ENCODE measurements around the gene EIF4E.

Gene EIF4E

DNA sequence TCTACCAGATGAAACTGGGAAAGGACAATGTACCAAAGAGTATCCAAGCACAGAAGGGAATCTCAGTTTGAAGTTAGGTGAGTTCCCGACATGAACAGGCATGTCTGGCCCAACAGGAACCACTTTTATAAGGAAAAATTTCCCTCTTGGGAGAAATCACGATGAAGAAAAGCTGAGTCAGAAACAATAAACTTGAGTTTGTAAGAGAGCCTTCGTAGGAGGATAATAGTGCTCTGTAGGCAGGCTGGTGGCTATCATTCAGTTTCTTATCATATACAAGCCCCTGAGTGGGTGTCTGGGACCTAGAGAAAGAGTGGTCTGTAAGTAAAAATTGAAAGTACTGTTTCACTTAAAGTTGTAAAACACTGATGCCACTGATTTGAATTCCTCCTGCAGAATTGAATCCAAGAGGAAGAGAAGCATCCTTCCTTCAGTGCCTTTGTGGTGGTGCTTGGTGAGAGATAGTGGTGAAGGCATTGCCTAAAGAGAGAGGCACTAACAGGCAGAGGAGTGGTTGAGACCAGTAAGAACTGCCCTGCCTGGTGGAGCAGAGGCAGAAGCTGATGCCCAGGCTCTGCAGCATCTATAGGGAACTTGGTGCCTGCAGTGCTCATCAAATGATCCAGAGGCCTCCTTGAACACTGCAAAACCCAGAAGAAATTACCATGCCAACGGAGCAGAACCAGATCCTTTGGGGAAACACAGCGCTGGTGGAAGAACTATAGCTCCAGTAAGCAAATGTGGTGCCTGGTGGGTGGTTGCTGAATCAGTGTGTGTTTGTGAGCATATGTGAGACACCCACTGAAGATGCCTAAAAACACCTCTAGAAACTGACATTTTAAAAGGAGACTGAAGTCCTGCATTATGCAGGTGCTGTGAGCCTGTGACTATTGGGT is 34.9 kb upstream of the EIF4E start:
- no peak overlapping the region for H3K27ac ChIP-seq
- no peak for TF ChIP-seq ZFX (IDR thresholded peaks at IDR 0.05; ENCODE audit: borderline replicate concordance)
- TF ChIP-seq, protein P1, sequence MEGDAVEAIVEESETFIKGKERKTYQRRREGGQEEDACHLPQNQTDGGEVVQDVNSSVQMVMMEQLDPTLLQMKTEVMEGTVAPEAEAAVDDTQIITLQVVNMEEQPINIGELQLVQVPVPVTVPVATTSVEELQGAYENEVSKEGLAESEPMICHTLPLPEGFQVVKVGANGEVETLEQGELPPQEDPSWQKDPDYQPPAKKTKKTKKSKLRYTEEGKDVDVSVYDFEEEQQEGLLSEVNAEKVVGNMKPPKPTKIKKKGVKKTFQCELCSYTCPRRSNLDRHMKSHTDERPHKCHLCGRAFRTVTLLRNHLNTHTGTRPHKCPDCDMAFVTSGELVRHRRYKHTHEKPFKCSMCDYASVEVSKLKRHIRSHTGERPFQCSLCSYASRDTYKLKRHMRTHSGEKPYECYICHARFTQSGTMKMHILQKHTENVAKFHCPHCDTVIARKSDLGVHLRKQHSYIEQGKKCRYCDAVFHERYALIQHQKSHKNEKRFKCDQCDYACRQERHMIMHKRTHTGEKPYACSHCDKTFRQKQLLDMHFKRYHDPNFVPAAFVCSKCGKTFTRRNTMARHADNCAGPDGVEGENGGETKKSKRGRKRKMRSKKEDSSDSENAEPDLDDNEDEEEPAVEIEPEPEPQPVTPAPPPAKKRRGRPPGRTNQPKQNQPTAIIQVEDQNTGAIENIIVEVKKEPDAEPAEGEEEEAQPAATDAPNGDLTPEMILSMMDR (IDR thresholded peaks at IDR 0.05), result no peak

DNA sequence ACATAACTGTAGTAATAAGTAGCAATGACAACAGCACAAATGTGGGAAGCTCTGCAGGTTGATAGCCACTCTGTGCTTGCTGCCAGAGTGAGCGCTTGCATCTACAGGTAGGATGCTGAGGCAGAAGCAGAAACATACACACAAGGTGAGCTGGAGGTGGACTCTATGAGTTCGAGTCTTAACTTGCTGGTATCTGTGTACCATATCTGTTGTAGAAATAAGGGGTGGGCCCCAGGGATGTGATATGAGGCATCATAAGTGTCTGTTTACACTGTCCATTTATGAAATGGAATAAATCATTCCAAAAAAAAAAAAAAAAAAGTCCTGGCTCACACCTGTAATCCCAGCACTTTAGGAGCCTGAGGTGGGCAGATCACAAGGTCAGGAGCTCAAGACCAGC is 32.8 kb upstream of the EIF4E start:
- no peak overlapping the region for H3K27ac ChIP-seq
- TF ChIP-seq, protein P1 (IDR thresholded peaks at IDR 0.05), result no peak
- TF ChIP-seq ZFX (IDR thresholded peaks at IDR 0.05; ENCODE audit: borderline replicate concordance), result no peak

DNA sequence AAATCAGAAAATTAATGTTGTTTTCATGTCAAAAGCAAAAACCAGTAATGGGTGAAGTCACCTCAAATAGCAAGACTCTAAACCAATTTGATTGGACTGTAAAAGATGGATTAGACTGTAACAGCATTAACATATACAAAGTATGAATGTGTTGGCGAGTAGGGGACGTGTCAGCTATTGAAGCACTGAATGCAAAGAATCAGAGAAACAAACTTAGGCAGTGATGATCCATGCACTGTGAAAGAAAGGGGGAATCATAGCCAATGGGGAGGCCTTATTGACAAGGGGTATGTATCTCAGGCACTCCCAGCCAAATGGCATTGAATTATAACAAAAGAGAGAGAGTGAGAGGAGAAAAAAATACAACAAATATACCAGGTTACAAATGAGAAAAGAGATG is 30.5 kb upstream of the EIF4E start:
- H3K27ac ChIP-seq, result no peak overlapping the region
- TF ChIP-seq ZFX (IDR thresholded peaks at IDR 0.05; ENCODE audit: borderline replicate concordance), result no peak
- TF ChIP-seq, protein P1 (IDR thresholded peaks at IDR 0.05), result no peak

DNA sequence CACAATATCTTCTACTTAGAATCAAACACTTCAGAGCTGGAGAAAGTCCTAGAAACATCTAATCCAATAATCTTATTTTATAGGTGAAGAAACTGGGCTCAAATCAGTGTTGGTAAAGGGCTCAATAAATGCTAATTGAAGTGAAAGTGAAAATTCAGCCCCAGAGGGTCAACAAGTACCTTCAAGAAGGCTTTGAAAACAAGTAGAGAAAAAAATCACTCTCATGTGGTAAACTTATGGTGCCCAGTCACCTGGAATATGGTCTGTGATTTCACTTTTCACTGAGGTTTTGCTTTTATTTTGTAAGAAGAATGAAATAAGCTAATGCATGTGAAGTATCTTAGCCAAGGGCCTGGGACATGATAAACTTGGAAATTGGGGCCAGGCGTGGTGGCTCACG is 29.1 kb upstream of the EIF4E start:
- H3K27ac ChIP-seq, result no peak overlapping the region
- TF ChIP-seq, protein P1 (IDR thresholded peaks at IDR 0.05), result no peak
- no peak for TF ChIP-seq ZFX (IDR thresholded peaks at IDR 0.05; ENCODE audit: borderline replicate concordance)

DNA sequence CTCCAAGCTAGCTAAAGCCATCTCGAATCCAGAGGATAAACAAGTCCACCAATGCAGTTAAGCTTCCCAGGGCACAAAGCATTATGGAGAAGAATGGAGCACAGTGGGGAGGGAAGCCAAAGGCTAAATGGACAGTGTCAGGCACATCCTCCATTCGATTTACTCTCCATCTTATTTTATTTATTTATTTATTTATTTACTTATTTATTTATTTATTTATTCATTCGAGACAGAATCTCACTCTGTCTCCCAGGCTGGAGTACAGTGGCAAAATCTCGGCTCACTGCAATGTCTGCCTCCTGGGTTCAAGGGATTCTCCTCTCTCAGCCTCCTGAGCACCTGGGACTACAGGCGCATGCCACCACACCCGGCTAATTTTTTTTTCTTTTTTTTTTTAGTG is 26.3 kb upstream of the EIF4E start:
- TF ChIP-seq, protein P1 (IDR thresholded peaks at IDR 0.05), result no peak

DNA sequence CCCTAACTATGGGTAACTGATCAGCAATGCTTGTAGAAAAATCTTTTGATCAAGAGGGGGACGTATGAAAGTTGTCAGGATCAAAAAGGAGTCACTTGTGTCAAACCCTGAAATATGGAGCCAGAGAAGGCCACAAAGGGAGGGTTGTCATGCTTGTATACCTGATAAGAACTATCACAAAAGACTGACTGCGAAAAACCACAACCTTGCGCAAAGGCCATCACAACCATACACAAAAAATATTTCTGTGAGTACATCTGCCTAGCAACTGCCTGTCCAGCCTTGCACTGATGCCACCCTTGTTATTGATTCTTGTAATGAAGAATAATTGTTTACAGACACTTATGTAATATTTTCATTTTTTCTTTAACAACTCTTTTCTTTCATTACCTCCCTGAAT is 22.8 kb upstream of the EIF4E start:
- TF ChIP-seq, protein P1 (IDR thresholded peaks at IDR 0.05), result no peak
- TF ChIP-seq ZFX (IDR thresholded peaks at IDR 0.05; ENCODE audit: borderline replicate concordance), result no peak
- no peak overlapping the region for H3K27ac ChIP-seq

More for the DNA sequence above, 26.3 kb upstream of the EIF4E start:
- no peak overlapping the region for H3K27ac ChIP-seq

DNA sequence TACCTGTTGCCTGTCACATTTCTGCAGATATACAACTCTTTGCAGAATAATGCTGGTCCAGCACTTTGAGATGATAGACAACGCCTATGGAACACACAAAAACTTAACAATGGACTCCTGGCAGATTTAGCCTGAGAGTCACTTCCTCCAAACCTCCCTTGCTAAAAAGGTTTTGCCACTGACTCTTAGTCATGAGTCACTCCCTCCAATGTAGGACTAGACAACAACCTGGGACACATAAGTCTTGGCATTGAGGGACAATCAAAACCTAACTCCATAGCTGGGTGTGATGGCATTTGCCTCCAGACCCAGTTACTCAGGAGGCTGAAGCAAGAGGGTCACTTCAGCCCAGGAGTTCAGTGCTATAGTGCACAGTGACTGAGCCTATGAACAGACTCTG is 22.0 kb upstream of the EIF4E start:
- TF ChIP-seq ZFX (IDR thresholded peaks at IDR 0.05; ENCODE audit: borderline replicate concordance), result no peak
- TF ChIP-seq, protein P1 (IDR thresholded peaks at IDR 0.05), result no peak
- no peak overlapping the region for H3K27ac ChIP-seq
